COLO829 (cell line): Measurements from ENCODE around the gene DPYSL3.

Source experiments
- DNase-seq: peaks from one replicate; pipeline ENCODE4 v3.0.0; 2012; ENCODE audit warnings: low spot score

The DPYSL3 gene

GRCh38 chr5:147512659-147513379, 3.0 kb upstream of the DPYSL3 start:
- DNase-seq: no peak

- DNase-seq: no peak
Observed at GRCh38 chr5:147510885-147511284, 1.0 kb upstream of the DPYSL3 start.

GRCh38 chr5:147509041-147509709, 693 bp downstream of the DPYSL3 start:
- no peak for DNase-seq

- no peak for DNase-seq
Observed at GRCh38 chr5:147508711-147509040, 1.2 kb downstream of the DPYSL3 start.

GRCh38 chr5:147507480-147508126, 2.3 kb downstream of the DPYSL3 start:
- DNase-seq: no peak

GRCh38 chr5:147504535-147504934, 5.3 kb downstream of the DPYSL3 start:
- DNase-seq: no peak

GRCh38 chr5:147504011-147504410, 5.9 kb downstream of the DPYSL3 start:
- DNase-seq: no peak

GRCh38 chr5:147490989-147491388, 18.9 kb downstream of the DPYSL3 start:
- no peak for DNase-seq

- no peak for DNase-seq
Observed at GRCh38 chr5:147487031-147487750, 22.7 kb downstream of the DPYSL3 start.

- DNase-seq: no peak
Observed at GRCh38 chr5:147485814-147486213, 24.1 kb downstream of the DPYSL3 start.

- DNase-seq: no peak
Observed at GRCh38 chr5:147485046-147485445, 24.8 kb downstream of the DPYSL3 start.

GRCh38 chr5:147484708-147485020, 25.2 kb downstream of the DPYSL3 start:
- DNase-seq: no peak

GRCh38 chr5:147483961-147484707, 25.7 kb downstream of the DPYSL3 start:
- DNase-seq: no peak

- no peak for DNase-seq
Observed at GRCh38 chr5:147483188-147483790, 26.6 kb downstream of the DPYSL3 start.

- no peak for DNase-seq
Observed at GRCh38 chr5:147482706-147483180, 27.1 kb downstream of the DPYSL3 start.

GRCh38 chr5:147481874-147482705, 27.8 kb downstream of the DPYSL3 start:
- DNase-seq: no peak

GRCh38 chr5:147481376-147481775, 28.5 kb downstream of the DPYSL3 start:
- DNase-seq: no peak

- DNase-seq: no peak
Observed at GRCh38 chr5:147479949-147480348, 29.9 kb downstream of the DPYSL3 start.

- DNase-seq: no peak
Observed at GRCh38 chr5:147479444-147479843, 30.4 kb downstream of the DPYSL3 start.

- no peak for DNase-seq
Observed at GRCh38 chr5:147474140-147474539, 35.7 kb downstream of the DPYSL3 start.
